Stimulated activated CD8-positive, alpha-beta memory T cell treated with anti-CD3 and anti-CD28 coated beads, Interleukin-7, amount 100 ng/mL, for 4 hours (primary cell): ENCODE results near the gene WNK4.

Experiments used
- DNase-seq, 2 donors: peaks; one replicate each; pipeline ENCODE4 v3.0.0-alpha.2; 2020; ENCODE audit warnings: low read depth in 2 of 2

Gene WNK4

GRCh38 chr17:42833767-42834422 is 53.5 kb downstream of the WNK4 start:
- DNase-seq = no peak

- no peak for DNase-seq
These were observed 55.3 kb downstream of the WNK4 start for GRCh38 chr17:42835732-42836131.

DNA sequence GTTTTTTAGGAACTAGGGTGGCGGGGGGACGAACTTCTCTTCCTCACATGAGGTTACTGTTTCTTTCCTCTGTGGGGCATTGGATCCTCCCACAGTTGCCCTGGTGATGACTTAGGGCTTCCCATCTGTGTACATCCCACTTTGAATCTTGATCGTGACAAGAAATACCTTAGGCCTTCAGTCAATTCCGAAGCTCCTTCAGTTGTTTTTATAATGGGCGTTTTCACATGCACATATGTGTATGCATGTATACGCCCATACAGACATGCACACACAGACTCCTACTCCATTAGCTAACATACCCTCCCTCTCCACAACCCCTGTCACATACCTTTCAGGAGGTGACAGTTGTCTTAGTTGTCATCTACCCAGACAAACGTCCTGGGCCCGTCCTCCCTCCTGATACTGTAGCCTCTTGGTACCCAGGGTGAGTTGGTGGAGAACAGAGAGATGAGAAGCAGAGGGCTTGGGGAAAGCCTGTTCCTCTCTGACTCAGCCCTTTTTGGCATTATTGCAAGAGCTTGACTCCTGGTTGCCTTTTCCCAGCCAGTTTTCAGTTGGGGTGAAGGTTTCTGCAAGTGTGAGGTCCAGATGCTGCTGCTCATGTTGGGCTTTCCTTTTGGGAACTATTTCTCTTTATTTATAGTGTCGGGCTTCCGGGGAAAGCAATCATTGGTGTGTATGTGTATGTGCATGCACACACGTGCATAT is 61.7 kb downstream of the WNK4 start:
- DNase-seq = no peak

DNA sequence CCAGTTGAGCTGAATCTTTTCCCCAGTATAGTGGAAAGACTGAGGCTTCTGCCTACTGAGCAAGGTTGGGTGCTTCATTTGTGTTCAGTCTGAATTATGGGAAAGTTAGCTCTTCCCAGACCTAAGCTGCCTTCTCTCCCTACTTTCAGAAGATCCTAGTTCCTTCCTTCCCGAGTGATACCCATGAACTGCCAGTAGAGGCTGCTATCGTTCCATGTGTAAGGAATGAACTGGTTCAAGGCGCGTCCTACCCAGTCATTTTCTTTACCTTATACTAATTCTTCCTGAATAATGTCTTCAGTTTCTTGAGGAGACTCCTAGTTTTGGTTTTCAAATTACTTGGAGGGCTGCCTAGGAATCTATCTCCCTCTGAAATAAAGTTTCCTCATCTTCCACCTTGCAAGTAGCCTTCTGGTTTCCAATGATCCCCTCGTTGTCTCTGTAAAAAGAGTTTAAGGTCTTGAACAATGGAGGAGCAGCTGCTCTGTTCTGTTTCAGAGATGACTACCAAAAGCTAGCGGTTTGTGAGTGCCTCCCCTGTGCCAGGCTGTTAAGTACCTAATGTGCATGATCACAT is 63.0 kb downstream of the WNK4 start:
- DNase-seq = no peak

DNA sequence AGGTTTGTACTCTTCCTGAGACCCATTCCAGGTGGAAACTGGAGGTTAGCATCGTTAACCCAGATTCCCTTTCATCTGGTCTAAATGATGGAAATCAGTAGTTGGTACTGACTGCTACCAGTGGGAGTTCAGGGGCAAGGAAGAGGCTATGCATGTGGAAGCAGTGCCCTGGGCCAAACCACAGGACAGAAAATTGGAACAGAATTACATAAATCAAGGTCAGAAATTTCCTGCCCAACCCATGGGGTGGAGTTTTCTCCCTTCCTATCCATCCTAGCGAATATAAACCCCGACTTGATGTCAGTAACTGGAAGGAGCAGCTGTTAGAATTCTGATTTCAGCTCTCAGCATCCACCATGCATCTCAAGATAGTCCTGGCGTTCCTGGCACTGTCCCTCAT is 63.9 kb downstream of the WNK4 start, which contains the start of gene AOC2:
TSS of gene AOC2 (plus strand) at position 310 of the 400 bp plus-strand sequence. CDS start at position 357, 47 bp downstream.
- no peak for DNase-seq

DNA sequence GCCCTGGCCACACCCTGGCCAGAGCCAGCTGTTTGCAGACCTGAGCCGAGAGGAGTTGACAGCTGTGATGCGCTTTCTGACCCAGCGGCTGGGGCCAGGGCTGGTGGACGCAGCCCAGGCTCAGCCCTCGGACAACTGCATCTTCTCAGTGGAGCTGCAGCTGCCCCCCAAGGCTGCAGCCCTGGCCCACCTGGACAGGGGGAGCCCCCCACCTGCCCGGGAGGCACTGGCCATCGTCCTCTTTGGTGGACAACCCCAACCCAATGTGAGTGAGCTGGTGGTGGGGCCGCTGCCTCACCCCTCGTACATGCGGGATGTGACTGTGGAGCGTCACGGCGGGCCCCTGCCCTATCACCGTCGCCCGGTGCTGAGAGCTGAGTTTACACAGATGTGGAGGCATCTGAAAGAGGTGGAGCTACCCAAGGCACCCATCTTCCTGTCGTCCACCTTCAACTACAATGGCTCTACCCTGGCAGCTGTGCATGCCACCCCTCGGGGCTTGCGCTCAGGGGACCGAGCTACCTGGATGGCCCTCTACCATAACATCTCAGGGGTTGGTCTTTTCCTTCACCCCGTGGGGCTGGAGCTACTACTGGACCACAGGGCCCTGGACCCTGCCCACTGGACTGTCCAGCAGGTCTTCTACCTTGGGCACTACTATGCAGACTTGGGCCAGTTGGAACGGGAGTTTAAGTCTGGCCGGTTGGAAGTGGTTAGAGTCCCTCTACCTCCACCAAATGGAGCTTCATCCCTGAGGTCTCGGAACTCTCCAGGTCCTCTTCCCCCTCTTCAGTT is 64.5 kb downstream of the WNK4 start:
- DNase-seq = no peak

- no peak for DNase-seq
These were observed 65.1 kb downstream of the WNK4 start for GRCh38 chr17:42845556-42845917.

GRCh38 chr17:42845918-42846593 is 65.6 kb downstream of the WNK4 start:
- no peak for DNase-seq
